Effector memory CD8-positive, alpha-beta T cell (primary cell): ENCODE measurements around the gene LMF2.
A peak's percentile ranks its signal among the peaks of the same experiment; 100 is the strongest.

Experiments used
- ATAC-seq: fragments of 150-1000 bp; cut with Tn5 transposase; replicated peaks from 2 replicates; pipeline ENCODE4 v1.10.0; 2021; ENCODE audit warnings: mild to moderate bottlenecking, moderate library complexity
- DNase-seq, 3 experiments: peaks; one replicate each; pipeline ENCODE4 v3.0.0; 2021
- H3K27ac Mint-ChIP-seq, 2 donors: one replicate each; pipeline ENCODE4 v1.8.0; 2022; ENCODE audit warnings: mild to moderate bottlenecking in 2 of 2, mixed read lengths in 2 of 2, moderate library complexity in 2 of 2
- H3K27me3 Mint-ChIP-seq, 2 donors: one replicate each; pipeline ENCODE4 v1.8.0; 2022; ENCODE audit warnings: mixed read lengths in 2 of 2
- H3K36me3 Mint-ChIP-seq: one replicate; pipeline ENCODE4 v1.8.0; 2022; ENCODE audit warnings: mild to moderate bottlenecking, moderate library complexity, mixed read lengths; ENCODE audit not compliant: insufficient read depth
- H3K4me1 Mint-ChIP-seq, 2 donors: one replicate each; pipeline ENCODE4 v1.8.0; 2022; ENCODE audit warnings: low read depth in 2 of 2, mixed read lengths in 2 of 2
- H3K4me3 Mint-ChIP-seq, 2 donors: one replicate each; pipeline ENCODE4 v1.8.0; 2022; ENCODE audit warnings: mild to moderate bottlenecking in 2 of 2, mixed read lengths in 2 of 2, moderate library complexity in 2 of 2
- H3K9me3 Mint-ChIP-seq, 2 donors: one replicate each; pipeline ENCODE4 v1.8.0; 2022; ENCODE audit warnings: mixed read lengths in 2 of 2

The LMF2 gene

GRCh38 chr22:50507991-50508884 lies 736 bp upstream of the LMF2 start, which contains the start of gene NCAPH2:
NCAPH2 (plus strand) TSS chr22:50508224; CDS start chr22:50508338, 114 bp downstream.
- ATAC-seq (peak; percentile 72), DNase-seq (peak; percentile 95 to 97 (median 97))
- peaks cover 29% of the 10 kb centered on the region for H3K36me3 Mint-ChIP-seq
- H3K9me3 Mint-ChIP-seq: no peaks in the 10 kb centered on the region
- H3K4me1 Mint-ChIP-seq: peaks cover 11 to 16% of the 10 kb centered on the region in 2 donors
- peak within 1 kb of the TSS; percentile 95 to 98 for H3K4me3 Mint-ChIP-seq
- H3K27ac Mint-ChIP-seq: peak within 1 kb of the TSS; percentile 95 to 97
- H3K27me3 Mint-ChIP-seq: no peaks in the 10 kb centered on the region

- peaks cover 20% of the 10 kb centered on the region for H3K36me3 Mint-ChIP-seq
- peaks cover 11 to 16% of the 10 kb centered on the region in 2 donors for H3K4me1 Mint-ChIP-seq
- H3K9me3 Mint-ChIP-seq: no peaks in the 10 kb centered on the region
- no peaks in the 10 kb centered on the region for H3K27me3 Mint-ChIP-seq
- peak overlapping the region; percentile 95 to 98 for H3K4me3 Mint-ChIP-seq
- no peak for DNase-seq
- ATAC-seq: no peak
- H3K27ac Mint-ChIP-seq: peak overlapping the region; percentile 90
These were observed 686 bp downstream of the LMF2 start for GRCh38 chr22:50506611-50507420.

- Mint-ChIP-seq H3K36me3 (peaks cover 17% of the 10 kb centered on the region), H3K4me3 (peak overlapping the region; percentile 95 to 98), H3K27ac (no peak overlapping the region), H3K27me3 (no peaks in the 10 kb centered on the region), H3K4me1 (peaks cover 11 to 16% of the 10 kb centered on the region in 2 donors), H3K9me3 (no peaks in the 10 kb centered on the region)
- ATAC-seq (no peak), DNase-seq (no peak)
These were observed 1.5 kb downstream of the LMF2 start for GRCh38 chr22:50505776-50506610.

- no peak for DNase-seq
- ATAC-seq: no peak
- Mint-ChIP-seq H3K4me1 (peaks cover 11 to 16% of the 10 kb centered on the region in 2 donors), H3K27ac (no peak overlapping the region), H3K9me3 (no peaks in the 10 kb centered on the region), H3K4me3 (peak overlapping the region; percentile 8 to 53), H3K36me3 (peaks cover 11% of the 10 kb centered on the region), H3K27me3 (no peaks in the 10 kb centered on the region)
These were observed 2.2 kb downstream of the LMF2 start for GRCh38 chr22:50505276-50505775.

- Mint-ChIP-seq H3K27me3 (no peaks in the 10 kb centered on the region), H3K27ac (no peak overlapping the region), H3K36me3 (peaks cover 9% of the 10 kb centered on the region), H3K4me3 (no peak overlapping the region), H3K4me1 (peaks cover 11 to 15% of the 10 kb centered on the region in 2 donors), H3K9me3 (no peaks in the 10 kb centered on the region)
- DNase-seq (no peak), ATAC-seq (no peak)
These were observed 2.9 kb downstream of the LMF2 start for GRCh38 chr22:50504369-50505211.

GRCh38 chr22:50503475-50504145 lies 3.9 kb downstream of the LMF2 start:
- Mint-ChIP-seq H3K36me3 (peaks cover 11% of the 10 kb centered on the region), H3K4me1 (peaks cover 4 to 8% of the 10 kb centered on the region in 2 donors), H3K9me3 (no peaks in the 10 kb centered on the region), H3K4me3 (no peak overlapping the region), H3K27me3 (no peaks in the 10 kb centered on the region), H3K27ac (no peak overlapping the region)
- ATAC-seq (no peak), DNase-seq (no peak)

- Mint-ChIP-seq H3K36me3 (peaks cover 5% of the 10 kb centered on the region), H3K9me3 (no peaks in the 10 kb centered on the region), H3K27ac (no peak overlapping the region), H3K4me3 (no peak overlapping the region), H3K27me3 (no peaks in the 10 kb centered on the region), H3K4me1 (peaks cover 3 to 11% of the 10 kb centered on the region in 2 donors)
- no peak for ATAC-seq
- DNase-seq: no peak
These were observed 4.7 kb downstream of the LMF2 start for GRCh38 chr22:50502628-50503474.

GRCh38 chr22:50502096-50502495 lies 5.4 kb downstream of the LMF2 start:
- Mint-ChIP-seq H3K27ac (no peak overlapping the region), H3K9me3 (no peaks in the 10 kb centered on the region), H3K27me3 (no peaks in the 10 kb centered on the region), H3K4me3 (no peak overlapping the region), H3K4me1 (peaks cover under 1 to 8% of the 10 kb centered on the region in 2 donors), H3K36me3 (peaks cover 4% of the 10 kb centered on the region)
- no peak for ATAC-seq
- no peak for DNase-seq

GRCh38 chr22:50500452-50500851 lies 7.0 kb downstream of the LMF2 start:
- Mint-ChIP-seq H3K9me3 (no peaks in the 10 kb centered on the region), H3K36me3 (peaks cover 4% of the 10 kb centered on the region), H3K27ac (no peak overlapping the region), H3K4me3 (no peak overlapping the region), H3K4me1 (peaks cover 0 to 7% of the 10 kb centered on the region in 2 donors), H3K27me3 (no peaks in the 10 kb centered on the region)
- DNase-seq (no peak), ATAC-seq (no peak)

- H3K36me3 Mint-ChIP-seq: peaks cover 4% of the 10 kb centered on the region
These were observed 9.1 kb downstream of the LMF2 start for GRCh38 chr22:50498322-50498890.

GRCh38 chr22:50497093-50497492 lies 10.4 kb downstream of the LMF2 start:
- ATAC-seq (no peak), DNase-seq (no peak)
- H3K4me1 Mint-ChIP-seq: peaks cover 0 to 7% of the 10 kb centered on the region in 2 donors
- no peak overlapping the region for H3K27ac Mint-ChIP-seq
- no peaks in the 10 kb centered on the region for H3K9me3 Mint-ChIP-seq
- no peaks in the 10 kb centered on the region for H3K27me3 Mint-ChIP-seq
- H3K36me3 Mint-ChIP-seq: peaks cover 4% of the 10 kb centered on the region
- no peak overlapping the region for H3K4me3 Mint-ChIP-seq

More at GRCh38 chr22:50498322-50498890, 9.1 kb downstream of the LMF2 start:
- H3K27ac Mint-ChIP-seq: peak overlapping the region in 1 of 2 donors; percentile 44
- H3K9me3 Mint-ChIP-seq: no peaks in the 10 kb centered on the region
- no peaks in the 10 kb centered on the region for H3K27me3 Mint-ChIP-seq
- peak; percentile 94 for ATAC-seq
- H3K4me3 Mint-ChIP-seq: no peak overlapping the region
- DNase-seq: peak; percentile 59 to 68 (median 68)
- H3K4me1 Mint-ChIP-seq: peaks cover 0 to 7% of the 10 kb centered on the region in 2 donors
